Measurements from ENCODE around the gene IL1RAP.

Gene IL1RAP

DNA sequence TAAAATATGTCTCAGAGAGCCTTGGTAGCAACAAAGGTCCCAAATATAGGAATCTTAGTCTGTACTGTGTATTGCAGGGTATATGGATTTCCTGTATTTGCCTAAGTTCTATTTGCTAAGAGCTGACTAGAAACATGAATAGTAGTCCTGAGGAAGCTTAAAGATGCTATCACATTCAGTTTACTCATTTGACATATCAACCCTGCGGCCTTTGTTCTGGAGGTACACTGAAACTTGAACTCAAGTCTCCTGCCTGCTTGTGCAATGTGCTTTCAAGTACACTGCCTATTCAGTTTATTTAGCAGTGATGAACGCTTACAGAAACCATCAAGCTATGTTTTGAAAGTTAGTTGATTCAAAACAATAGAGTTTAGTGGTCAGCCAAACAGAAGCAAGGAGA is 21.1 kb downstream of the IL1RAP start:
- CTCF ChIA-PET: interaction anchor here (0.6 kb wide), 1 partner anchor 515 kb away, joined by 3 read pairs; no protein-coding TSS in a partner anchor
- DNase-seq (ENCODE audit: low spot score): no peak
- POLR2A ChIA-PET (ENCODE audit: low non-redundant PET): no interaction called here
- no peak for TF ChIP-seq CTCF (conservative IDR thresholded peaks at IDR 0.05; ENCODE audit: low read depth)
- H3K27ac ChIP-seq: no peak overlapping the region

DNA sequence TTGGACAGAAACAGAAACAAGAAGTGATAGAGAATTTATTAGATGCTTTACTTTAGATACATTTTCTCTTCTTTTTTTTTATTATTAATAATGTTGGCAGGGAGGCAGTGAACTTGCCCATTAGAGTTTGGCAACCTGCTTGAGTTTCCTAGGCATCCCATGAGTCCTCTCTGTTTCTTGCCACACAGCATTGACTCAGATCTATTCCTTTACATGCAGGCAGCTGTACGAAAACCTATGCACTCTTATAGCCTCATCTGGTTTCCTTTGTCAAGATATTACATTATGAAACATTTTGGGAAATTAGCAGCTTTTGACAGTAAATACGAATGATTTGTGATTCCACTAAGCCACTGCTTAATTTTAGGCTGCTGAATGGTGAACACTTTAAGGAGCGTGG is 23.3 kb downstream of the IL1RAP start:
- no peak for TF ChIP-seq CTCF (conservative IDR thresholded peaks at IDR 0.05; ENCODE audit: low read depth)
- CTCF ChIA-PET: no interaction called here
- POLR2A ChIA-PET (ENCODE audit: low non-redundant PET): no interaction called here
- no peak overlapping the region for H3K27ac ChIP-seq
- no peak for DNase-seq (ENCODE audit: low spot score)

GRCh38 chr3:190538288-190538687 is 24.4 kb downstream of the IL1RAP start:
- no peak for TF ChIP-seq CTCF (conservative IDR thresholded peaks at IDR 0.05; ENCODE audit: low read depth)
- ChIA-PET CTCF (no interaction called here), POLR2A (ENCODE audit: low non-redundant PET) (no interaction called here)
- no peak overlapping the region for H3K27ac ChIP-seq
- no peak for DNase-seq (ENCODE audit: low spot score)

DNA sequence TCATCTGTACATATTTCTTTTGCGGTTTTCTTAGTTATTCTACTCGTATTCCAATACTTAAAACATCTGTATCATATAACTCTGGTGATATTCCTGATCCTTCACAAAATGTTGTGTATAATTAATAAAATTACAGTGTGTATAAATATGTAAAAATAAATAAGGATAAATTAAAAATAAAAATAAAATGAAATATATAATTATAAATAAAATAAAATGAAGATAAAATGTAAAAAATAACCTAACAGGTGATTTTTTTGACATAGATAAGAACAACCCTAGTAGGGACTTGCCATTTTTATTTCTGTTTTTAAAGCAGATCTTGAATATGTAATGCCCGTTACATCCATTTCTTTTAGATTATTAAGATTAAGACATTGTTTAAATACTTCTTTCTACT is 25.6 kb downstream of the IL1RAP start:
- POLR2A ChIA-PET (ENCODE audit: low non-redundant PET): no interaction called here
- no peak overlapping the region for H3K27ac ChIP-seq
- DNase-seq (ENCODE audit: low spot score): no peak
- TF ChIP-seq CTCF (conservative IDR thresholded peaks at IDR 0.05; ENCODE audit: low read depth): no peak
- CTCF ChIA-PET: interaction anchor here (0.6 kb wide), 1 partner anchor 518 kb away, joined by 4 read pairs; no protein-coding TSS in a partner anchor

DNA sequence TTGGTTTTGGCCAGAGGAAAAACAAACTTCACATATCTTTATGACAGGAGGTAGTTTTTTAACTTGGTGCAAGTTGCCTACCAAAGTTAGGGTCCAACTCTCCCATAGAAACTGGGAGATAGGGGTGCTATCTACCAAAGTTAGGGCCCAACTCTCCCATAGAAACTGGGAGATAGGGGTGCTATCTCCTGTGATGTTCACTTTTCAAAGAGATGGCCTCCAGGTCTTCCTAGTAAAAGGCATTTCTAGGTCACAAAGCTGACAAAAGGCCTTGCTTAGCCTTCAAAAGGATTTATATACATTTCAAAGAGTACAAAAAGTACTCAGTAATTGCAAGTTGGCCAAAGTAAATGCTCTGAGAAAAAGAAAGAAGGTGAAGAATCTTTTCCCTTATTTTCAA is 27.1 kb downstream of the IL1RAP start:
- no peak for TF ChIP-seq CTCF (conservative IDR thresholded peaks at IDR 0.05; ENCODE audit: low read depth)
- CTCF ChIA-PET: interaction anchor here (0.6 kb wide), 1 partner anchor 1248 kb away, joined by 3 read pairs; no protein-coding TSS in a partner anchor
- DNase-seq (ENCODE audit: low spot score): no peak
- H3K27ac ChIP-seq: no peak overlapping the region
- POLR2A ChIA-PET (ENCODE audit: low non-redundant PET): no interaction called here

DNA sequence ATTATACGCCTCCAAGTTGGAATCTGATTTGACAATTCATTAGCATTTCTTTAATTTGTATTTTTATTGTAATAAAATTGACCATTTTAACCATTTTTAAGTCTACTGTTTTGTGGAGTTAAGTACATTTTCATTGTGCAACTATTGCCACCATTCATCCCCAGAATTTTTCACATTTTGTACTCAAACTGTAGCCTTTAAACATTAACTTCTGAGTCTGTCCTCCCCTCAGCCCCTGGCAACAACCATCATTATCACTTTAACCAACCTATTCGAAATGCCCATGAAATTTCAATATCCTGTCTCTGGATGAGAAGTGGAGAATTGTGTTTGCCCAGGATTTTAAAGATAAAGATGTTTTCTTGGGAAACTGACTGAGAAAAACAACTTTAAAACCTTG is 27.7 kb downstream of the IL1RAP start:
- CTCF ChIA-PET: no interaction called here
- no peak for DNase-seq (ENCODE audit: low spot score)
- TF ChIP-seq CTCF (conservative IDR thresholded peaks at IDR 0.05; ENCODE audit: low read depth): no peak
- no peak overlapping the region for H3K27ac ChIP-seq
- POLR2A ChIA-PET (ENCODE audit: low non-redundant PET): no interaction called here

DNA sequence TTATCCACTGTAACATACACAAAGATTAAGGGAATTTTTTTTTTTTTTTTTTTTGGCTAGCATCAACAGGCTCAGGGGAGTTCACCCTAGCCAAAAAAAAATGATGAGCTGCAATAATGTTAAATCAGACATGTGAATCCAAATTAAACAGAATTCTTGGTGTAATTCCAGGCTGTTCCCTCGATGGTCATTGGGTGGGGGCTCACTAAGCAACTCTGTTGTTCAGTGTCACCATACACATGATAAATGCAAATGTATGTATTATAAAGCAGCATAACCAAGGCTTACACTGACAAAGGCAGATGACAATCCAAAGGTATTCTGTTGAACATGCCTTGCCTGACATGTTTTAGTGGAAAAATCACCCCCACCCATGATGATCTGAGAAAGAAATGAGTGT is 29.0 kb downstream of the IL1RAP start:
- H3K27ac ChIP-seq: no peak overlapping the region
- ChIA-PET POLR2A (ENCODE audit: low non-redundant PET) (no interaction called here), CTCF (no interaction called here)
- no peak for DNase-seq (ENCODE audit: low spot score)
- TF ChIP-seq CTCF (conservative IDR thresholded peaks at IDR 0.05; ENCODE audit: low read depth): no peak
